ENCODE results near the gene RECK.

The RECK gene

DNA sequence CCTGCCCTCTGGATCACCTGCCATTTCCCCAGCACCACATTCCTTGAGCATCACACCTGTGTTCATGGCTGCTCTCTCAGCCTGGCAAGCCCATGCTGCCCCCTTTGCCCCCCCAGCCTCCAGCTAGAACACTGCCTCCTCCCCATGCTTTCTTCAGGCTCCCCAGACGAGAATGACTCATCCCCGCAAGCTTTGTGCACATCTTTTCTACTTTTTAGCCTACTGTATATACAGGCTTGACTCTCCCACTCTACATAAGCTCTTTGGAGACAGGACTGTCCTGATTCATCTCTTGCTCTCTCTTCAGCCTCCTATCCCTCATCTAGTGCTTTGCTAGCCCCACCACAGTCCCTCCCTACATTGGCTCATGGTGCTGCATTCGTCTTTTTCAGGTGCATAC lies 79.9 kb downstream of the RECK start:
- Histone ChIP-seq H3K9me2 (replicated peaks; ENCODE audit: control insufficient read depth, low read length) (no peaks in the 10 kb centered on the region), H3K79me2 (ENCODE audit: control insufficient read depth, low read length) (no peaks in the 10 kb centered on the region), H3K27me3 (ENCODE audit: control insufficient read depth, low read length) (no peaks in the 10 kb centered on the region), H3K27ac (ENCODE audit: low read depth, low read length) (no peak overlapping the region), H3F3A (ENCODE audit: control insufficient read depth, insufficient read depth) (no peaks in the 10 kb centered on the region), H3K36me3 (ENCODE audit: control insufficient read depth, low read length) (no peaks in the 10 kb centered on the region), H4K20me1 (ENCODE audit: control insufficient read depth, insufficient read depth, low read depth, low read length) (no peaks in the 10 kb centered on the region), H3K9me3 (ENCODE audit: control insufficient read depth, insufficient read depth, low read length) (no peaks in the 10 kb centered on the region), H3K4me3 (ENCODE audit: low read length) (no peak overlapping the region), H3K4me2 (ENCODE audit: low read length) (no peak overlapping the region), H3K4me1 (ENCODE audit: control insufficient read depth, low read length) (no peaks in the 10 kb centered on the region)
- TF ChIP-seq EZH2phosphoT487 (IDR thresholded peaks at IDR 0.05; ENCODE audit: borderline replicate concordance, low read length) = no peak
- TF ChIP-seq, protein P1, sequence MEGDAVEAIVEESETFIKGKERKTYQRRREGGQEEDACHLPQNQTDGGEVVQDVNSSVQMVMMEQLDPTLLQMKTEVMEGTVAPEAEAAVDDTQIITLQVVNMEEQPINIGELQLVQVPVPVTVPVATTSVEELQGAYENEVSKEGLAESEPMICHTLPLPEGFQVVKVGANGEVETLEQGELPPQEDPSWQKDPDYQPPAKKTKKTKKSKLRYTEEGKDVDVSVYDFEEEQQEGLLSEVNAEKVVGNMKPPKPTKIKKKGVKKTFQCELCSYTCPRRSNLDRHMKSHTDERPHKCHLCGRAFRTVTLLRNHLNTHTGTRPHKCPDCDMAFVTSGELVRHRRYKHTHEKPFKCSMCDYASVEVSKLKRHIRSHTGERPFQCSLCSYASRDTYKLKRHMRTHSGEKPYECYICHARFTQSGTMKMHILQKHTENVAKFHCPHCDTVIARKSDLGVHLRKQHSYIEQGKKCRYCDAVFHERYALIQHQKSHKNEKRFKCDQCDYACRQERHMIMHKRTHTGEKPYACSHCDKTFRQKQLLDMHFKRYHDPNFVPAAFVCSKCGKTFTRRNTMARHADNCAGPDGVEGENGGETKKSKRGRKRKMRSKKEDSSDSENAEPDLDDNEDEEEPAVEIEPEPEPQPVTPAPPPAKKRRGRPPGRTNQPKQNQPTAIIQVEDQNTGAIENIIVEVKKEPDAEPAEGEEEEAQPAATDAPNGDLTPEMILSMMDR (IDR thresholded peaks at IDR 0.05; ENCODE audit: low read depth, low read length, poor library complexity, severe bottlenecking) = no peak

DNA sequence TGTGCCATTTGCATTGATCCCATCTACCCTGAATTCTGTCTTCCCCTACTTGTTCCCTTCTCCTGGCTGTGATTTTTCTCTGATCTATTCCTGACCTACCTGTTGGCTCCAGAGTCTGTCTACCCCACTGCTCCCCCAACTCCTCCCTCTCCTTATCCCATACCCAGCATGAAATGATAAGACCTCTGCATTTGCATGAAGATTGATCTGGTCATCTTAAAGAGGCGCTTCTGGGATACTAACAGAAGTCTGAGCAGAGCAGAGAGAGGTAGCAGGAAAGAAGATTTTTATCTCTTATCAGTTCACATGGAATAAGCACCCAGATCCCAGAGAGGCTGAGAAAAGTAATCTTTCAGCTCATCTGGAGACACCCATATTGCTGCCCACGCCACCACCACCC lies 81.5 kb downstream of the RECK start:
- Histone ChIP-seq H3K27ac (ENCODE audit: low read depth, low read length) (no peak overlapping the region), H3K4me2 (ENCODE audit: low read length) (no peak overlapping the region), H3K79me2 (ENCODE audit: control insufficient read depth, low read length) (no peaks in the 10 kb centered on the region), H3K9me2 (replicated peaks; ENCODE audit: control insufficient read depth, low read length) (no peaks in the 10 kb centered on the region), H3F3A (ENCODE audit: control insufficient read depth, insufficient read depth) (no peaks in the 10 kb centered on the region), H4K20me1 (ENCODE audit: control insufficient read depth, insufficient read depth, low read depth, low read length) (no peaks in the 10 kb centered on the region), H3K4me3 (ENCODE audit: low read length) (no peak overlapping the region), H3K4me1 (ENCODE audit: control insufficient read depth, low read length) (no peaks in the 10 kb centered on the region), H3K36me3 (ENCODE audit: control insufficient read depth, low read length) (no peaks in the 10 kb centered on the region), H3K27me3 (ENCODE audit: control insufficient read depth, low read length) (no peaks in the 10 kb centered on the region), H3K9me3 (ENCODE audit: control insufficient read depth, insufficient read depth, low read length) (no peaks in the 10 kb centered on the region)
- no peak for TF ChIP-seq EZH2phosphoT487 (IDR thresholded peaks at IDR 0.05; ENCODE audit: borderline replicate concordance, low read length)
- TF ChIP-seq, protein P1 (IDR thresholded peaks at IDR 0.05; ENCODE audit: low read depth, low read length, poor library complexity, severe bottlenecking) = no peak

DNA sequence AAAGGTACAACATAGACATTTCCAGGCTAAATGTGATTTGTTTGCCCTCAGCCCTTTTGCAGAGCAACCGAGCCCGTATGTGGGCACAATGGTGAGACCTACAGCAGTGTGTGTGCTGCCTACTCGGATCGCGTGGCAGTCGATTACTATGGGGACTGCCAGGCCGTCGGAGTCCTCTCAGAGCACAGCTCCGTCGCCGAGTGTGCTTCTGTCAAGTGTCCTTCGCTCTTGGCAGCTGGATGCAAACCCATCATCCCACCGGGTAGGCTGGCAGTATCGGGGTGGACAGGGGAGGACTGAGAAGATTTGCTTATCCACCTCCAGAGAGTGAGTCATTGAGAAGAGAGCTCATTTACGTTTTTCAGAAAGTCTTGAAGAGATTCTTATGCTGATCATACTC lies 82.0 kb downstream of the RECK start:
- no peaks in the 10 kb centered on the region for H3K9me2 ChIP-seq (replicated peaks; ENCODE audit: control insufficient read depth, low read length)
- no peaks in the 10 kb centered on the region for H3K79me2 ChIP-seq (ENCODE audit: control insufficient read depth, low read length)
- H3F3A ChIP-seq (ENCODE audit: control insufficient read depth, insufficient read depth) = no peaks in the 10 kb centered on the region
- no peaks in the 10 kb centered on the region for H3K9me3 ChIP-seq (ENCODE audit: control insufficient read depth, insufficient read depth, low read length)
- H3K36me3 ChIP-seq (ENCODE audit: control insufficient read depth, low read length) = no peaks in the 10 kb centered on the region
- no peaks in the 10 kb centered on the region for H3K27me3 ChIP-seq (ENCODE audit: control insufficient read depth, low read length)
- no peak for TF ChIP-seq EZH2phosphoT487 (IDR thresholded peaks at IDR 0.05; ENCODE audit: borderline replicate concordance, low read length)
- TF ChIP-seq, protein P1 (IDR thresholded peaks at IDR 0.05; ENCODE audit: low read depth, low read length, poor library complexity, severe bottlenecking) = no peak
- H4K20me1 ChIP-seq (ENCODE audit: control insufficient read depth, insufficient read depth, low read depth, low read length) = no peaks in the 10 kb centered on the region
- no peak overlapping the region for H3K27ac ChIP-seq (ENCODE audit: low read depth, low read length)
- H3K4me1 ChIP-seq (ENCODE audit: control insufficient read depth, low read length) = no peaks in the 10 kb centered on the region
- H3K4me3 ChIP-seq (ENCODE audit: low read length) = no peak overlapping the region
- no peak overlapping the region for H3K4me2 ChIP-seq (ENCODE audit: low read length)

DNA sequence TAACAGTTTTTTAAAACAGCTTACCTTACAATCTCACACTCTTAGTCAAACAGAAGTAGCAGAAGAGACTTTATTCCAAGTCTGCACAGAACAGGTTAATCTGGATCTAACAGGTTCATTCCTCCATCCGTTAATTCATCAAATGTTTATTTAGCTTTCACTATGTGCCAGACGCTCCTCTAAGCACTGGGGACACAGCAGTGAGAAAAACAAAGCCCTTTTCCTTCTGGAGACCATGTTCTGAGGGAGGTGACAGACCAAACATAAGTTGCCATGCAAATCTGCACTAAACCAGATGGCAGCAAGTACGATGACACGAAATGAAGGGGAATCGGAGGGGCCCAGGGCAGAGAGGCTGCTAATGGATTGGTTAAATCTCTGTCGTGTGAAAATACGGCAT lies 82.8 kb downstream of the RECK start:
- H3K27me3 ChIP-seq (ENCODE audit: control insufficient read depth, low read length) = no peaks in the 10 kb centered on the region
- no peaks in the 10 kb centered on the region for H3K4me1 ChIP-seq (ENCODE audit: control insufficient read depth, low read length)
- no peak overlapping the region for H3K27ac ChIP-seq (ENCODE audit: low read depth, low read length)
- no peaks in the 10 kb centered on the region for H3K79me2 ChIP-seq (ENCODE audit: control insufficient read depth, low read length)
- no peaks in the 10 kb centered on the region for H3K9me3 ChIP-seq (ENCODE audit: control insufficient read depth, insufficient read depth, low read length)
- H3K4me3 ChIP-seq (ENCODE audit: low read length) = no peak overlapping the region
- H3K36me3 ChIP-seq (ENCODE audit: control insufficient read depth, low read length) = no peaks in the 10 kb centered on the region
- no peak overlapping the region for H3K4me2 ChIP-seq (ENCODE audit: low read length)
- no peaks in the 10 kb centered on the region for H4K20me1 ChIP-seq (ENCODE audit: control insufficient read depth, insufficient read depth, low read depth, low read length)
- H3K9me2 ChIP-seq (replicated peaks; ENCODE audit: control insufficient read depth, low read length) = no peaks in the 10 kb centered on the region
- no peaks in the 10 kb centered on the region for H3F3A ChIP-seq (ENCODE audit: control insufficient read depth, insufficient read depth)
- no peak for TF ChIP-seq EZH2phosphoT487 (IDR thresholded peaks at IDR 0.05; ENCODE audit: borderline replicate concordance, low read length)
- TF ChIP-seq, protein P1 (IDR thresholded peaks at IDR 0.05; ENCODE audit: low read depth, low read length, poor library complexity, severe bottlenecking) = no peak

All from DOHH2 (cell line).